GM13977 (cell line): ENCODE results near the gene MMP1.

ENCODE experiments used
- DNase-seq: peaks from one replicate; pipeline ENCODE4 v3.0.0; 2012; ENCODE audit warnings: low spot score
- CTCF ChIP-seq: IDR thresholded peaks from 2 replicates; pipeline ENCODE4 v1.5.1; 2012; ENCODE audit warnings: mild to moderate bottlenecking, control low read depth; ENCODE audit not compliant: insufficient read depth; ENCODE audit errors: extremely low read depth, missing control alignments
- in situ Hi-C: fragments of 300-500 bp; cut with MboI; formaldehyde crosslinking; loops from one replicate; pipeline ENCODE4 v1.12.0; 2022; ENCODE audit warnings: low sequenced_read_pairs, low pct_unique_long_range_greater_than_20kb, mixed read lengths, inconsistent platforms; ENCODE audit not compliant: unreplicated experiment

The MMP1 gene

GRCh38 chr11:102810950-102811660 is 13.1 kb upstream of the MMP1 start:
- peak; percentile 28 for TF ChIP-seq CTCF
- no peak for DNase-seq
- in situ Hi-C loops: no loop called here

GRCh38 chr11:102809971-102810370 is 12.0 kb upstream of the MMP1 start:
- in situ Hi-C loops: no loop called here
- no peak for DNase-seq
- no peak for TF ChIP-seq CTCF

- DNase-seq: no peak
These were observed 10.0 kb upstream of the MMP1 start for GRCh38 chr11:102807921-102808320.

GRCh38 chr11:102806296-102806695 is 8.3 kb upstream of the MMP1 start:
- in situ Hi-C loops: no loop called here
- no peak for DNase-seq
- TF ChIP-seq CTCF: no peak

More at GRCh38 chr11:102807921-102808320, 10.0 kb upstream of the MMP1 start:
- in situ Hi-C loops: no loop called here
- peak; percentile 48 for TF ChIP-seq CTCF

GRCh38 chr11:102802341-102802740 is 4.4 kb upstream of the MMP1 start:
- DNase-seq: no peak
- TF ChIP-seq CTCF: no peak
- in situ Hi-C loops: no loop called here

- DNase-seq: no peak
- in situ Hi-C loops: no loop called here
- TF ChIP-seq CTCF: no peak
These were observed 2.8 kb upstream of the MMP1 start for GRCh38 chr11:102800767-102801166.
